ENCODE data around the gene EZR. TPM values are rescaled to one million over a fixed set of nuclear protein-coding genes. Genes with fewer than 3 reads are reported as not detected.

EZR gene
- total and polyA plus RNA-seq, 2 of the 13 experiments (the other 11 are each of a cell fraction or from before 2014, with no cell fraction given) = 34.7 to 60.3 TPM

GRCh38 chr6:158799051-158799792 lies 19.9 kb downstream of the EZR start (continued):
- TF ChIP-seq SNAPC2 (CRISPR knock-in tag; IDR thresholded peaks at IDR 0.05) = no peak
- TF ChIP-seq, protein P1, sequence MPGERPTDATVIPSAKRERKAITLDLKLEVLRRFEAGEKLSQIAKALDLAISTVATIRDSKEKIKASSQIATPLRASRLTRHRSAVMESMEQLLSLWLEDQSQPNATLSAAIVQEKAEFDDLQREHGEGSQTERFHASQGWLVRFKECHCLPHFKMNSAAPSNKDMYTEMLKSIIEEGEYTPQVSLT (CRISPR knock-in tag; IDR thresholded peaks at IDR 0.05; ENCODE audit: borderline replicate concordance, low read depth) = no peak
- TF ChIP-seq ZNF263 (CRISPR knock-in tag; IDR thresholded peaks at IDR 0.05) = no peak
- TF ChIP-seq ZMYM4 (CRISPR knock-in tag; IDR thresholded peaks at IDR 0.05) = peak; percentile 82
- TF ChIP-seq NFE2L2 (IDR thresholded peaks at IDR 0.05; ENCODE audit: low read length) = no peak
- TF ChIP-seq, protein P2, sequence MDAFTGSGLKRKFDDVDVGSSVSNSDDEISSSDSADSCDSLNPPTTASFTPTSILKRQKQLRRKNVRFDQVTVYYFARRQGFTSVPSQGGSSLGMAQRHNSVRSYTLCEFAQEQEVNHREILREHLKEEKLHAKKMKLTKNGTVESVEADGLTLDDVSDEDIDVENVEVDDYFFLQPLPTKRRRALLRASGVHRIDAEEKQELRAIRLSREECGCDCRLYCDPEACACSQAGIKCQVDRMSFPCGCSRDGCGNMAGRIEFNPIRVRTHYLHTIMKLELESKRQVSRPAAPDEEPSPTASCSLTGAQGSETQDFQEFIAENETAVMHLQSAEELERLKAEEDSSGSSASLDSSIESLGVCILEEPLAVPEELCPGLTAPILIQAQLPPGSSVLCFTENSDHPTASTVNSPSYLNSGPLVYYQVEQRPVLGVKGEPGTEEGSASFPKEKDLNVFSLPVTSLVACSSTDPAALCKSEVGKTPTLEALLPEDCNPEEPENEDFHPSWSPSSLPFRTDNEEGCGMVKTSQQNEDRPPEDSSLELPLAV (CRISPR knock-in tag; conservative IDR thresholded peaks at IDR 0.05; ENCODE audit: low read depth) = no peak
- no peak for TF ChIP-seq IKZF1 (IDR thresholded peaks at IDR 0.05)
- no peak for TF ChIP-seq ZNF326 (CRISPR knock-in tag; IDR thresholded peaks at IDR 0.05; ENCODE audit: borderline replicate concordance)
- no peak for TF ChIP-seq HNRNPUL1 (IDR thresholded peaks at IDR 0.05; ENCODE audit: low read depth, low read length)
- TF ChIP-seq SPEN (CRISPR knock-in tag; IDR thresholded peaks at IDR 0.05; ENCODE audit: low read depth) = no peak
- TF ChIP-seq ZNF816 (CRISPR knock-in tag; IDR thresholded peaks at IDR 0.05; ENCODE audit: borderline replicate concordance) = no peak; the same call in 1 of the 2 replicates
- peak; percentile 33; the same call in 1 of the 2 replicates for TF ChIP-seq HMG20A (CRISPR knock-in tag; IDR thresholded peaks at IDR 0.05; ENCODE audit: borderline replicate concordance)
- TF ChIP-seq ZNF724P (CRISPR knock-in tag; IDR thresholded peaks at IDR 0.05; ENCODE audit: borderline replicate concordance) = no peak
- TF ChIP-seq NFYB (CRISPR knock-in tag; IDR thresholded peaks at IDR 0.05) = no peak
- TF ChIP-seq FUBP1 (CRISPR knock-in tag; IDR thresholded peaks at IDR 0.05; ENCODE audit: borderline replicate concordance) = no peak
- TF ChIP-seq ZNF331 (CRISPR knock-in tag; IDR thresholded peaks at IDR 0.05) = no peak
- no peak for TF ChIP-seq MYC (CRISPR knock-in tag; IDR thresholded peaks at IDR 0.05; ENCODE audit: borderline replicate concordance)
- no peak for TF ChIP-seq IKZF4 (CRISPR knock-in tag; IDR thresholded peaks at IDR 0.05; ENCODE audit: borderline replicate concordance, low read depth, not compliant biosample characterization)
- TF ChIP-seq ZNF83 (CRISPR knock-in tag; IDR thresholded peaks at IDR 0.05; ENCODE audit: borderline replicate concordance) = no peak
- TF ChIP-seq ZNF224 (CRISPR knock-in tag; IDR thresholded peaks at IDR 0.05) = 0 out of 2 replicates have a peak, but pooled peaks have one; percentile 78
- TF ChIP-seq ZNF615 (CRISPR knock-in tag; IDR thresholded peaks at IDR 0.05; ENCODE audit: borderline replicate concordance) = no peak
- no peak for TF ChIP-seq ZBTB7A (CRISPR knock-in tag; IDR thresholded peaks at IDR 0.05)
- TF ChIP-seq ZNF850 (CRISPR knock-in tag; conservative IDR thresholded peaks at IDR 0.05) = no peak
- no peak for TF ChIP-seq IRF9 (CRISPR knock-in tag; IDR thresholded peaks at IDR 0.05; ENCODE audit: borderline replicate concordance)
- TF ChIP-seq STAG1 (CRISPR knock-in tag; IDR thresholded peaks at IDR 0.05) = peak; percentile 40; the same call in 1 of the 2 replicates
- no peak for TF ChIP-seq RBFOX2 (IDR thresholded peaks at IDR 0.05; ENCODE audit: low read depth, low read length)
- TF ChIP-seq RCOR2 (CRISPR knock-in tag; IDR thresholded peaks at IDR 0.05) = no peak
